GM23338 (cell line): ENCODE data around the gene TECTA.

Source experiments
- EZH2 ChIP-seq: fragments of 200-600 bp; sonication (generic); IDR thresholded peaks from one replicate; pipeline ENCODE4 v1.8.0; 2017; ENCODE audit warnings: antibody characterized with exemption, mild to moderate bottlenecking, low read depth; ENCODE audit not compliant: unreplicated experiment
- EZH2phosphoT487 ChIP-seq: fragments of 200-600 bp; sonication (generic); IDR thresholded peaks from one replicate; pipeline ENCODE4 v1.8.1; 2018; ENCODE audit warnings: antibody characterized with exemption; ENCODE audit not compliant: unreplicated experiment
- JUNB ChIP-seq: IDR thresholded peaks from one replicate; pipeline ENCODE4 v1.6.1; 2016; ENCODE audit warnings: antibody characterized with exemption; ENCODE audit not compliant: unreplicated experiment
- POLR2AphosphoS5 ChIP-seq: IDR thresholded peaks from 2 replicates; pipeline ENCODE4 v1.6.1; 2016; ENCODE audit warnings: antibody characterized with exemption, low read depth
- ZNF331 ChIP-seq: fragments of 250-450 bp; sonication (Bioruptor Pico); IDR thresholded peaks from 2 replicates; pipeline ENCODE4 v1.5.0; 2020; ENCODE audit warnings: low read depth, mild to moderate bottlenecking, moderate library complexity
- TF ChIP-seq, protein P1 (sequence below), 2 experiments: fragments of 200-600 bp in 1 of 2; sonication (generic) in 1 of 2; conservative IDR thresholded peaks; 2 replicates each; pipeline versions ENCODE4 v1.5.1 to v1.6.1; 2016 to 2017; ENCODE audit warnings: antibody characterized with exemption in 2 of 2, low read depth in 2 of 2, mild to moderate bottlenecking in 2 of 2, moderate library complexity in 1 of 2
- TF ChIP-seq, protein P2 (sequence below): IDR thresholded peaks from one replicate; pipeline ENCODE4 v1.6.1; 2018; ENCODE audit warnings: antibody characterized with exemption; ENCODE audit not compliant: unreplicated experiment
- TF ChIP-seq, protein P3 (sequence below): IDR thresholded peaks from 2 replicates; pipeline ENCODE4 v1.6.1; 2016; ENCODE audit warnings: antibody characterized with exemption
- TF ChIP-seq, protein P4 (sequence below): fragments of 250-450 bp; sonication (Bioruptor Pico); IDR thresholded peaks from 2 replicates; pipeline ENCODE4 v1.5.0; 2020; ENCODE audit warnings: mild to moderate bottlenecking, moderate library complexity

DNA sequence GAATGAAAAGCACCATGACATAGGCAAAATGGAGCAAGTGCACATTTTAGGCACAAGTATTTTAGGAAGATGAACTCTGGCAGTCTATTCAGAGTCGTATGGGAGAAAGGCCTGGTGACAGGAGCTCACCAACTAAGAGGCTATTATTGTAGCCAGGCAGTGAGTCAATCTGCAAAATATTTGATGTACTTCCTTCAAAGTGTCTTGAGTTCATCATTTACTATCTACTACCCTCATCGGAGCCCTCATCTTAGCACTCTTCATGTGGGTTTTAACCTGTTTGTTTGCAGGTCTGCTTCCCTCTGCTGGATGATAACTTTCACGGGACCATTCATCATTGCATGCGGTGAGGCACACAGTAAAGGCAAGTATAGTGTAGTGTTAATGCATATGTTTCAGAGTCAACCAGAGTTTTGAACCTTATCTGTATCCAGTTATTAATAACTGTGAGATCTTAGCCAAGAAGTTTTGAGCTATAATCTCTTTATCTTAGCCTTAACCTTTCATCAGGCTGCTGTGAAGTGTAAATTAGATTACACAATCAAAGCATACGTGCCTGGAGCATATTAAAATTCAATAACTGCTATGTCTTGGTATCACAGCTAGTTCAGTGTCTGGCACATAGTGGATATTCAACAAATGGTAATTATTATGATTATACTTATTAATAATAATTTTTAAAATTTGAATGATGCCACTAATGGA, 120.6 kb downstream of the TECTA start:
- TF ChIP-seq, protein P1, sequence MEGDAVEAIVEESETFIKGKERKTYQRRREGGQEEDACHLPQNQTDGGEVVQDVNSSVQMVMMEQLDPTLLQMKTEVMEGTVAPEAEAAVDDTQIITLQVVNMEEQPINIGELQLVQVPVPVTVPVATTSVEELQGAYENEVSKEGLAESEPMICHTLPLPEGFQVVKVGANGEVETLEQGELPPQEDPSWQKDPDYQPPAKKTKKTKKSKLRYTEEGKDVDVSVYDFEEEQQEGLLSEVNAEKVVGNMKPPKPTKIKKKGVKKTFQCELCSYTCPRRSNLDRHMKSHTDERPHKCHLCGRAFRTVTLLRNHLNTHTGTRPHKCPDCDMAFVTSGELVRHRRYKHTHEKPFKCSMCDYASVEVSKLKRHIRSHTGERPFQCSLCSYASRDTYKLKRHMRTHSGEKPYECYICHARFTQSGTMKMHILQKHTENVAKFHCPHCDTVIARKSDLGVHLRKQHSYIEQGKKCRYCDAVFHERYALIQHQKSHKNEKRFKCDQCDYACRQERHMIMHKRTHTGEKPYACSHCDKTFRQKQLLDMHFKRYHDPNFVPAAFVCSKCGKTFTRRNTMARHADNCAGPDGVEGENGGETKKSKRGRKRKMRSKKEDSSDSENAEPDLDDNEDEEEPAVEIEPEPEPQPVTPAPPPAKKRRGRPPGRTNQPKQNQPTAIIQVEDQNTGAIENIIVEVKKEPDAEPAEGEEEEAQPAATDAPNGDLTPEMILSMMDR (conservative IDR thresholded peaks at IDR 0.05; ENCODE audit: low read depth in 2 of 2): peak; percentile 23 to 36; a peak in 3 of 4 replicates
- TF ChIP-seq EZH2phosphoT487: no peak
- TF ChIP-seq, protein P2, sequence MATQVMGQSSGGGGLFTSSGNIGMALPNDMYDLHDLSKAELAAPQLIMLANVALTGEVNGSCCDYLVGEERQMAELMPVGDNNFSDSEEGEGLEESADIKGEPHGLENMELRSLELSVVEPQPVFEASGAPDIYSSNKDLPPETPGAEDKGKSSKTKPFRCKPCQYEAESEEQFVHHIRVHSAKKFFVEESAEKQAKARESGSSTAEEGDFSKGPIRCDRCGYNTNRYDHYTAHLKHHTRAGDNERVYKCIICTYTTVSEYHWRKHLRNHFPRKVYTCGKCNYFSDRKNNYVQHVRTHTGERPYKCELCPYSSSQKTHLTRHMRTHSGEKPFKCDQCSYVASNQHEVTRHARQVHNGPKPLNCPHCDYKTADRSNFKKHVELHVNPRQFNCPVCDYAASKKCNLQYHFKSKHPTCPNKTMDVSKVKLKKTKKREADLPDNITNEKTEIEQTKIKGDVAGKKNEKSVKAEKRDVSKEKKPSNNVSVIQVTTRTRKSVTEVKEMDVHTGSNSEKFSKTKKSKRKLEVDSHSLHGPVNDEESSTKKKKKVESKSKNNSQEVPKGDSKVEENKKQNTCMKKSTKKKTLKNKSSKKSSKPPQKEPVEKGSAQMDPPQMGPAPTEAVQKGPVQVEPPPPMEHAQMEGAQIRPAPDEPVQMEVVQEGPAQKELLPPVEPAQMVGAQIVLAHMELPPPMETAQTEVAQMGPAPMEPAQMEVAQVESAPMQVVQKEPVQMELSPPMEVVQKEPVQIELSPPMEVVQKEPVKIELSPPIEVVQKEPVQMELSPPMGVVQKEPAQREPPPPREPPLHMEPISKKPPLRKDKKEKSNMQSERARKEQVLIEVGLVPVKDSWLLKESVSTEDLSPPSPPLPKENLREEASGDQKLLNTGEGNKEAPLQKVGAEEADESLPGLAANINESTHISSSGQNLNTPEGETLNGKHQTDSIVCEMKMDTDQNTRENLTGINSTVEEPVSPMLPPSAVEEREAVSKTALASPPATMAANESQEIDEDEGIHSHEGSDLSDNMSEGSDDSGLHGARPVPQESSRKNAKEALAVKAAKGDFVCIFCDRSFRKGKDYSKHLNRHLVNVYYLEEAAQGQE: no peak
- TF ChIP-seq POLR2AphosphoS5: no peak
- TF ChIP-seq EZH2: no peak
- no peak for TF ChIP-seq JUNB
- TF ChIP-seq, protein P3, sequence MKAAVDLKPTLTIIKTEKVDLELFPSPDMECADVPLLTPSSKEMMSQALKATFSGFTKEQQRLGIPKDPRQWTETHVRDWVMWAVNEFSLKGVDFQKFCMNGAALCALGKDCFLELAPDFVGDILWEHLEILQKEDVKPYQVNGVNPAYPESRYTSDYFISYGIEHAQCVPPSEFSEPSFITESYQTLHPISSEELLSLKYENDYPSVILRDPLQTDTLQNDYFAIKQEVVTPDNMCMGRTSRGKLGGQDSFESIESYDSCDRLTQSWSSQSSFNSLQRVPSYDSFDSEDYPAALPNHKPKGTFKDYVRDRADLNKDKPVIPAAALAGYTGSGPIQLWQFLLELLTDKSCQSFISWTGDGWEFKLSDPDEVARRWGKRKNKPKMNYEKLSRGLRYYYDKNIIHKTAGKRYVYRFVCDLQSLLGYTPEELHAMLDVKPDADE: no peak
- no peak for TF ChIP-seq ZNF331 (CRISPR knock-in tag)
- TF ChIP-seq, protein P4, sequence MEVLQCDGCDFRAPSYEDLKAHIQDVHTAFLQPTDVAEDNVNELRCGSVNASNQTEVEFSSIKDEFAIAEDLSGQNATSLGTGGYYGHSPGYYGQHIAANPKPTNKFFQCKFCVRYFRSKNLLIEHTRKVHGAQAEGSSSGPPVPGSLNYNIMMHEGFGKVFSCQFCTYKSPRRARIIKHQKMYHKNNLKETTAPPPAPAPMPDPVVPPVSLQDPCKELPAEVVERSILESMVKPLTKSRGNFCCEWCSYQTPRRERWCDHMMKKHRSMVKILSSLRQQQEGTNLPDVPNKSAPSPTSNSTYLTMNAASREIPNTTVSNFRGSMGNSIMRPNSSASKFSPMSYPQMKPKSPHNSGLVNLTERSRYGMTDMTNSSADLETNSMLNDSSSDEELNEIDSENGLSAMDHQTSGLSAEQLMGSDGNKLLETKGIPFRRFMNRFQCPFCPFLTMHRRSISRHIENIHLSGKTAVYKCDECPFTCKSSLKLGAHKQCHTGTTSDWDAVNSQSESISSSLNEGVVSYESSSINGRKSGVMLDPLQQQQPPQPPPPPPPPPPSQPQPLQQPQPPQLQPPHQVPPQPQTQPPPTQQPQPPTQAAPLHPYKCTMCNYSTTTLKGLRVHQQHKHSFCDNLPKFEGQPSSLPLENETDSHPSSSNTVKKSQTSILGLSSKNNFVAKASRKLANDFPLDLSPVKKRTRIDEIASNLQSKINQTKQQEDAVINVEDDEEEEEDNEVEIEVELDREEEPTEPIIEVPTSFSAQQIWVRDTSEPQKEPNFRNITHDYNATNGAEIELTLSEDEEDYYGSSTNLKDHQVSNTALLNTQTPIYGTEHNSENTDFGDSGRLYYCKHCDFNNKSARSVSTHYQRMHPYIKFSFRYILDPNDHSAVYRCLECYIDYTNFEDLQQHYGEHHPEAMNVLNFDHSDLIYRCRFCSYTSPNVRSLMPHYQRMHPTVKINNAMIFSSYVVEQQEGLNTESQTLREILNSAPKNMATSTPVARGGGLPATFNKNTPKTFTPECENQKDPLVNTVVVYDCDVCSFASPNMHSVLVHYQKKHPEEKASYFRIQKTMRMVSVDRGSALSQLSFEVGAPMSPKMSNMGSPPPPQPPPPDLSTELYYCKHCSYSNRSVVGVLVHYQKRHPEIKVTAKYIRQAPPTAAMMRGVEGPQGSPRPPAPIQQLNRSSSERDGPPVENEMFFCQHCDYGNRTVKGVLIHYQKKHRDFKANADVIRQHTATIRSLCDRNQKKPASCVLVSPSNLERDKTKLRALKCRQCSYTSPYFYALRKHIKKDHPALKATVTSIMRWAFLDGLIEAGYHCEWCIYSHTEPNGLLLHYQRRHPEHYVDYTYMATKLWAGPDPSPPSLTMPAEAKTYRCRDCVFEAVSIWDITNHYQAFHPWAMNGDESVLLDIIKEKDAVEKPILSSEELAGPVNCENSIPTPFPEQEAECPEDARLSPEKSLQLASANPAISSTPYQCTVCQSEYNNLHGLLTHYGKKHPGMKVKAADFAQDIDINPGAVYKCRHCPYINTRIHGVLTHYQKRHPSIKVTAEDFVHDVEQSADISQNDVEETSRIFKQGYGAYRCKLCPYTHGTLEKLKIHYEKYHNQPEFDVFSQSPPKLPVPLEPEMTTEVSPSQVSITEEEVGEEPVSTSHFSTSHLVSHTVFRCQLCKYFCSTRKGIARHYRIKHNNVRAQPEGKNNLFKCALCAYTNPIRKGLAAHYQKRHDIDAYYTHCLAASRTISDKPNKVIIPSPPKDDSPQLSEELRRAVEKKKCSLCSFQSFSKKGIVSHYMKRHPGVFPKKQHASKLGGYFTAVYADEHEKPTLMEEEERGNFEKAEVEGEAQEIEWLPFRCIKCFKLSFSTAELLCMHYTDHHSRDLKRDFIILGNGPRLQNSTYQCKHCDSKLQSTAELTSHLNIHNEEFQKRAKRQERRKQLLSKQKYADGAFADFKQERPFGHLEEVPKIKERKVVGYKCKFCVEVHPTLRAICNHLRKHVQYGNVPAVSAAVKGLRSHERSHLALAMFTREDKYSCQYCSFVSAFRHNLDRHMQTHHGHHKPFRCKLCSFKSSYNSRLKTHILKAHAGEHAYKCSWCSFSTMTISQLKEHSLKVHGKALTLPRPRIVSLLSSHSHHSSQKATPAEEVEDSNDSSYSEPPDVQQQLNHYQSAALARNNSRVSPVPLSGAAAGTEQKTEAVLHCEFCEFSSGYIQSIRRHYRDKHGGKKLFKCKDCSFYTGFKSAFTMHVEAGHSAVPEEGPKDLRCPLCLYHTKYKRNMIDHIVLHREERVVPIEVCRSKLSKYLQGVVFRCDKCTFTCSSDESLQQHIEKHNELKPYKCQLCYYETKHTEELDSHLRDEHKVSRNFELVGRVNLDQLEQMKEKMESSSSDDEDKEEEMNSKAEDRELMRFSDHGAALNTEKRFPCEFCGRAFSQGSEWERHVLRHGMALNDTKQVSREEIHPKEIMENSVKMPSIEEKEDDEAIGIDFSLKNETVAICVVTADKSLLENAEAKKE: no peak
